Ovary (tissue), 3 donors: ENCODE results near the gene F3.

Source experiments
- EP300 ChIP-seq: sonication (generic); formaldehyde crosslinking; IDR thresholded peaks from one replicate; pipeline ENCODE4 v1.6.1; 2017; ENCODE audit warnings: antibody characterized with exemption
- POLR2A ChIP-seq: fragments of 450-650 bp; IDR thresholded peaks from one replicate; pipeline ENCODE4 v1.6.1; 2017; ENCODE audit warnings: antibody characterized with exemption, mild to moderate bottlenecking, moderate library complexity
- TF ChIP-seq, protein P1 (sequence below), 3 donors: fragments of 450-650 bp in 2 of 3; fragments of 200-600 bp in 1 of 3; IDR thresholded peaks; one replicate each; pipeline versions ENCODE4 v1.5.1 to v1.8.0; 2016 to 2022; ENCODE audit warnings: antibody characterized with exemption in 3 of 3, mild to moderate bottlenecking in 1 of 3
- donor health status: DM: no; HTN: no; CAD: no.

GRCh38 chr1:94560333-94560732 is 18.8 kb upstream of the F3 start:
- no peak for TF ChIP-seq POLR2A
- no peak for TF ChIP-seq EP300
- TF ChIP-seq, protein P1, sequence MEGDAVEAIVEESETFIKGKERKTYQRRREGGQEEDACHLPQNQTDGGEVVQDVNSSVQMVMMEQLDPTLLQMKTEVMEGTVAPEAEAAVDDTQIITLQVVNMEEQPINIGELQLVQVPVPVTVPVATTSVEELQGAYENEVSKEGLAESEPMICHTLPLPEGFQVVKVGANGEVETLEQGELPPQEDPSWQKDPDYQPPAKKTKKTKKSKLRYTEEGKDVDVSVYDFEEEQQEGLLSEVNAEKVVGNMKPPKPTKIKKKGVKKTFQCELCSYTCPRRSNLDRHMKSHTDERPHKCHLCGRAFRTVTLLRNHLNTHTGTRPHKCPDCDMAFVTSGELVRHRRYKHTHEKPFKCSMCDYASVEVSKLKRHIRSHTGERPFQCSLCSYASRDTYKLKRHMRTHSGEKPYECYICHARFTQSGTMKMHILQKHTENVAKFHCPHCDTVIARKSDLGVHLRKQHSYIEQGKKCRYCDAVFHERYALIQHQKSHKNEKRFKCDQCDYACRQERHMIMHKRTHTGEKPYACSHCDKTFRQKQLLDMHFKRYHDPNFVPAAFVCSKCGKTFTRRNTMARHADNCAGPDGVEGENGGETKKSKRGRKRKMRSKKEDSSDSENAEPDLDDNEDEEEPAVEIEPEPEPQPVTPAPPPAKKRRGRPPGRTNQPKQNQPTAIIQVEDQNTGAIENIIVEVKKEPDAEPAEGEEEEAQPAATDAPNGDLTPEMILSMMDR (IDR thresholded peaks at IDR 0.05): no peak
